Esophagus squamous epithelium (tissue), 5 donors: ENCODE data around the gene AGTR1. TPM values are rescaled to one million over a fixed set of nuclear protein-coding genes. Genes with fewer than 3 reads are reported as not detected.

Source experiments
- DNase-seq: peaks from one replicate; lab custom pipeline; 2025; lab: John Stamatoyannopoulos, UW
- H3K27ac ChIP-seq, 4 donors: fragments of 200-600 bp; sonication (generic); one replicate each; pipeline ENCODE4 v1.5.1; 2016 to 2019; ENCODE audit warnings: mild to moderate bottlenecking in 1 of 4
- H3K27me3 ChIP-seq, 4 donors: fragments of 200-600 bp; sonication (generic); 1 replicate in 3 of 4; 2 replicates in 1 of 4; pipeline versions ENCODE4 v1.5.1 to v1.6.0; 2017 to 2021; ENCODE audit warnings: antibody characterized with exemption in 1 of 4
- H3K36me3 ChIP-seq, 3 donors: fragments of 200-600 bp; sonication (generic); one replicate each; pipeline ENCODE4 v1.5.1; 2016 to 2019
- H3K4me1 ChIP-seq, 3 donors: fragments of 200-600 bp; sonication (generic); one replicate each; pipeline ENCODE4 v1.5.1; 2017 to 2019
- H3K4me3 ChIP-seq, 4 donors: fragments of 200-600 bp; sonication (generic); 1 replicate in 3 of 4; 2 replicates in 1 of 4; pipeline ENCODE4 v1.5.1; 2016 to 2019; ENCODE audit warnings: mild to moderate bottlenecking in 2 of 4, moderate library complexity in 1 of 4
- H3K9me3 ChIP-seq, 3 donors: fragments of 200-600 bp; sonication (generic); one replicate each; pipeline ENCODE4 v1.5.1; 2016 to 2019
- POLR2A ChIP-seq, 4 donors: fragments of 450-650 bp; IDR thresholded peaks; one replicate each; pipeline ENCODE4 v1.6.1; 2017; ENCODE audit warnings: antibody characterized with exemption in 4 of 4, mild to moderate bottlenecking in 4 of 4, moderate library complexity in 3 of 4
- WGBS, 2 donors: methylation state at CpG; one replicate each; pipeline ENCODE4 v1.1.5; 2018; 5-methylcytosine and 5-hydroxymethylcytosine counted together
- intact Hi-C: fragments of 100-400 bp; cut with DNase I; formaldehyde crosslinking; loops from one replicate; pipeline ENCODE4 v1.15.0; 2022
- total RNA-seq, 4 donors: library from RNA; depleted of rRNA; stranded (reverse); fragments of >200 nt; gene quantifications; one replicate each; pipeline ENCODE4 v1.1.0, GENCODE V29; 2016
- TF ChIP-seq, protein P1 (sequence below), 6 experiments: fragments of 450-650 bp in 4 of 6; fragments of 200-600 bp in 2 of 6; sonication (generic) in 2 of 6; IDR thresholded peaks; one replicate each; pipeline ENCODE4 v1.5.1; 2016 to 2019; ENCODE audit warnings: antibody characterized with exemption in 6 of 6, mild to moderate bottlenecking in 4 of 6, moderate library complexity in 4 of 6
- donor health status: DM: yes; HTN: yes; CAD: no.

Gene AGTR1
- total RNA-seq, 4 donors from 2014 or later = 1.1 to 4.4 (median 4.4) TPM; not detected in 1

DNA sequence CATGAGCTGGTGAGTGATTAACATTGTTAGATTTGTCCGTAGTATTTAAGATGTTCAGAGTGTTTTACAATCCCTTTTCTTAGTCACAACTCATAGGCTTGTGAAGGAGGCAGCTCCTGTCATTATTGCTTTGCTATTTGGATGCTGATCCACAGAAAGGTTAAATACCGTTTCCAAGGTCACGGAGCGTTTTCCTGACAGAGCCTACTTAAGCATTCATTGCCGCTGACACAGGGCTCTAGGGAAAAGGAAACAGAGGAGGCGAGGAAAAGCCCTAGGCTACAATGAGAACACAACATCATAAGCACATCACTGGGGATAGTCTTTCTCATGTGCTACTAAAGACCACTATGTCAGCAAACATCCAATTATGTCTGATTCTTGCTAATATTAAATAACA, 91.4 kb downstream of the AGTR1 start:
- TF ChIP-seq, protein P1, sequence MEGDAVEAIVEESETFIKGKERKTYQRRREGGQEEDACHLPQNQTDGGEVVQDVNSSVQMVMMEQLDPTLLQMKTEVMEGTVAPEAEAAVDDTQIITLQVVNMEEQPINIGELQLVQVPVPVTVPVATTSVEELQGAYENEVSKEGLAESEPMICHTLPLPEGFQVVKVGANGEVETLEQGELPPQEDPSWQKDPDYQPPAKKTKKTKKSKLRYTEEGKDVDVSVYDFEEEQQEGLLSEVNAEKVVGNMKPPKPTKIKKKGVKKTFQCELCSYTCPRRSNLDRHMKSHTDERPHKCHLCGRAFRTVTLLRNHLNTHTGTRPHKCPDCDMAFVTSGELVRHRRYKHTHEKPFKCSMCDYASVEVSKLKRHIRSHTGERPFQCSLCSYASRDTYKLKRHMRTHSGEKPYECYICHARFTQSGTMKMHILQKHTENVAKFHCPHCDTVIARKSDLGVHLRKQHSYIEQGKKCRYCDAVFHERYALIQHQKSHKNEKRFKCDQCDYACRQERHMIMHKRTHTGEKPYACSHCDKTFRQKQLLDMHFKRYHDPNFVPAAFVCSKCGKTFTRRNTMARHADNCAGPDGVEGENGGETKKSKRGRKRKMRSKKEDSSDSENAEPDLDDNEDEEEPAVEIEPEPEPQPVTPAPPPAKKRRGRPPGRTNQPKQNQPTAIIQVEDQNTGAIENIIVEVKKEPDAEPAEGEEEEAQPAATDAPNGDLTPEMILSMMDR (IDR thresholded peaks at IDR 0.05) = no peak
- TF ChIP-seq POLR2A (IDR thresholded peaks at IDR 0.05) = no peak
- WGBS, 2 donors = 40 to 54% methylated on average over 5 to 6 of the region's 6 CpGs
- DNase-seq = no peak

DNA sequence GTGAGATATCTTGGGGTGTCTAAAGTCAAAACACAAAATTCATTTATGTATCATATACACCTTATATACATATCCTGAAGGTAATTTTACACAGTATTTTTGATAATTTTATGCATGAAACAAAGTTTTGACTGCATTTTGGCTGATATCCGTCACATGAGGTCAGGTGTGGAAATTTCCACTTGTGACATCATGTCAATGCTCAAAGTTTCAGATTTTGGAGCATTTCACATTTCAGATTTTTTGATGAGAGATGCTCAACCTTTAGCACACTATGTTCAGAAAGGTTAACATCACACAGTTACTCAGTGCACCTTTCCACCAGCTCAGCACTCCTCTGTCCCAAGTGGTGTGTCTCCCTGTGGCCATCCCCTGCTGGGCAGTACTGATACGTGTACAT, 92.2 kb downstream of the AGTR1 start:
- TF ChIP-seq POLR2A (IDR thresholded peaks at IDR 0.05) = no peak
- TF ChIP-seq, protein P1 (IDR thresholded peaks at IDR 0.05) = no peak
- 62 to 75% methylated on average over 2 of the region's 2 CpGs for WGBS, 2 donors
- Histone ChIP-seq H3K4me3 (no peak overlapping the region), H3K27me3 (no peaks in the 10 kb centered on the region), H3K4me1 (no peaks in the 10 kb centered on the region), H3K36me3 (no peaks in the 10 kb centered on the region), H3K27ac (peak overlapping the region in 1 of 4 donors; percentile 67), H3K9me3 (peaks cover 0 to 3% (median 0%) of the 10 kb centered on the region in 3 donors)
- DNase-seq = no peak
- intact Hi-C loops = no loop called here

More for the DNA sequence above, 91.4 kb downstream of the AGTR1 start:
- Histone ChIP-seq H3K36me3 (no peaks in the 10 kb centered on the region), H3K27ac (no peak overlapping the region), H3K4me1 (no peaks in the 10 kb centered on the region), H3K4me3 (no peak overlapping the region), H3K27me3 (no peaks in the 10 kb centered on the region), H3K9me3 (peaks cover 0 to 3% (median 0%) of the 10 kb centered on the region in 3 donors)
- intact Hi-C loops = no loop called here

DNA sequence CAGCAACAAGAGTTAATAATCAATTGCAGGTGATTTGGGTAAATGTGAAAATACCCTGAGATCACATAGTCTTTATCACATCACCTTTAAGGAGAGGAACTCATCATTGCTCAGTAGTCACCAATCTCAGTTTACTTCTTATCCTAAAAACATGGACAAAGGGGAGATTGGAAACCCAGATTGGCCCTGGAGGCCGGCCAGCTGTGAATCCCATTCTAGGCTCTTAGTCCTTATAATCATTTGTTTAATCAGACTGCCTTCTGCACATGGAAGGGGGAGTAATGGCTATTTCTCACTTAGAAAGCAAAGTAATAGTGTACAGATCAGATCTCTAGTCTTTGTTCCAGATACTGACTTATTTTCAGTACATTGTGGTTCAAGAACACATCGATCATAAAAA, 92.7 kb downstream of the AGTR1 start:
- Histone ChIP-seq H3K4me3 (no peak overlapping the region), H3K27me3 (no peaks in the 10 kb centered on the region), H3K36me3 (no peaks in the 10 kb centered on the region), H3K27ac (peak overlapping the region in 2 of 4 donors; percentile 23 to 67), H3K9me3 (peaks cover 0 to 3% (median 0%) of the 10 kb centered on the region in 3 donors), H3K4me1 (no peaks in the 10 kb centered on the region)
- intact Hi-C loops = no loop called here
- DNase-seq = no peak
- TF ChIP-seq, protein P1 (IDR thresholded peaks at IDR 0.05) = no peak
- TF ChIP-seq POLR2A (IDR thresholded peaks at IDR 0.05) = no peak
- 63 to 73% methylated on average over 2 of the region's 2 CpGs for WGBS, 2 donors

DNA sequence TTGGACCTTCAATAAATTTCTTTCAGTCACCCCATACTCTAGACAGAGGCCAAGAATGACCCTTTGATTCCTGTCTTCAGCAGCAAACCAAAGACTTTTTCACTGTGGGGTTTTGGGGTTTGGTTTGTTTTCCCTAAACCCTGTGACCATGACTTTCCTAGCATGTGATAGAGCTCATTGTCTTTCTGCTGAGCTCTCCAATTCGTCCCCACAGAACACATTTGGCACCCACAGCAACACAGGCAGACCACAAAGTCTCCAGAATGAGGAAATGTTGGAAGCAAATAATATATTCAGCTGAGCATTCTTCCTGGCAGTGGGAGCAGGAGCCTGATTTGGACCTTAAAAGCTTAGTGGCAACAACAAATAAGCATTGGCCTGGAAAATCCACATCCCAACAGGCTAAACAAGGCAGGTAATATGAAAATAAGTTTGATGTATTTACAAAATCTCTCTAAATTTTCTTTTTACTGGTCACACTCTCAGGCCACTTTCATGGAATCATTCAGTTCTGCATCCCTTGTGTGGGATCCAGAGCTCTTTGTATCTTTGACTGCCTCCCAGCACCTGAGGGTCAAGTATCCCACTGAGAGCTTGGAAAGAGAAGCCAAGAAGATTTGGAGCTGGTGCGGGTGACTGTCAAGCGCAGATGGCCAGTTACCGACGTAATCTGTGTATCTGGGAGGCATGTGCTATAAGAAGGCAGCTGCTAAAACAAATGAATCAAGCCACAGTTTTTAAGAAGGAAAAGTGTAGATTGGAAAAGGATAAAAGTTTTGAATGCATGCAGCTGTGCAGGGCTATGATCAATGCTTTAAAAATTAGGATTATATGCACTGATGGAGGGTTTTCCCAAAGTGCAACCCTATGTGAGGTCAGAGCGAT, 93.4 kb downstream of the AGTR1 start:
- TF ChIP-seq, protein P1 (IDR thresholded peaks at IDR 0.05) = no peak
- TF ChIP-seq POLR2A (IDR thresholded peaks at IDR 0.05) = no peak
- no peaks in the 10 kb centered on the region for H3K4me1 ChIP-seq
- DNase-seq = no peak
- no peaks in the 10 kb centered on the region for H3K27me3 ChIP-seq
- H3K27ac ChIP-seq = peak overlapping the region in 2 of 4 donors; percentile 23 to 67
- H3K36me3 ChIP-seq = no peaks in the 10 kb centered on the region
- no peak overlapping the region for H3K4me3 ChIP-seq
- peaks cover 0 to 1% (median 0%) of the 10 kb centered on the region in 3 donors for H3K9me3 ChIP-seq
- intact Hi-C loops = no loop called here
- WGBS, 2 donors = 64 to 65% methylated on average over 6 of the region's 6 CpGs

DNA sequence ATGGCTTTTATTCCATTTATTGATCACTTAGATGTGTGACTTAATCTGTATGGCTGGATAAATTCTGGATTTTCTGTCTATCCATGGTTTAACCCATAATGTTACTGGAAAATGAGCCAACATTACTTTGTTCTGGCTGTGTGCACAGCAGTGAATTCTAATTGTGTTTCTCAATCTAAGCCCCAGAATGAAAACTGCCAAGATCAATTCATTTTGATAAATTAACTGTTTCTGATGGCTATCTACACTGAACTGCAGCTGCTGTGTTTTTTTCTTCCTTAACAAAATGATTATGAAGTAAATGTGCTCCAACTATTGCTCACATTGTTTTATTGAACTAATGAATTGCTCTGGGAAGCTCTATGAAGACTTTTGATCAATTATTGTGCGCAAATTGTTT, 94.2 kb downstream of the AGTR1 start:
- intact Hi-C loops = no loop called here
- Histone ChIP-seq H3K9me3 (no peaks in the 10 kb centered on the region), H3K36me3 (no peaks in the 10 kb centered on the region), H3K27me3 (no peaks in the 10 kb centered on the region), H3K27ac (no peak overlapping the region), H3K4me1 (no peaks in the 10 kb centered on the region), H3K4me3 (no peak overlapping the region)
- DNase-seq = no peak
- no peak for TF ChIP-seq POLR2A (IDR thresholded peaks at IDR 0.05)
- TF ChIP-seq, protein P1 (IDR thresholded peaks at IDR 0.05) = no peak
- WGBS, 2 donors = 94 to 100% methylated on average over 1 of the region's 1 CpG
